IPS DF 6.9 (cell line): ENCODE measurements around the gene UNC45A.

Source experiments
- DNase-seq: peaks from one replicate; pipeline ENCODE4 v3.0.0-alpha.2; 2013; ENCODE audit warnings: low read depth, low spot score
- H3K27ac ChIP-seq: one replicate; pipeline ENCODE4 v1.5.1; 2013; ENCODE audit warnings: low read length, control low read depth
- H3K27me3 ChIP-seq: 2 replicates; pipeline ENCODE4 v1.6.1; 2013; ENCODE audit warnings: mild to moderate bottlenecking, low read length; ENCODE audit not compliant: control insufficient read depth, insufficient read depth
- H3K36me3 ChIP-seq: 2 replicates; pipeline ENCODE4 v1.6.1; 2013; ENCODE audit warnings: low read length; ENCODE audit not compliant: control insufficient read depth, insufficient read depth
- H3K4me1 ChIP-seq: 2 replicates; pipeline ENCODE4 v1.6.1; 2013; ENCODE audit warnings: low read length; ENCODE audit not compliant: control insufficient read depth, insufficient read depth
- H3K4me3 ChIP-seq: 2 replicates; pipeline ENCODE4 v1.5.1; 2013; ENCODE audit warnings: mild to moderate bottlenecking, low read length
- H3K9me3 ChIP-seq: 2 replicates; pipeline ENCODE4 v1.6.1; 2013; ENCODE audit warnings: low read length, inconsistent platforms; ENCODE audit not compliant: control insufficient read depth, insufficient read depth
- WGBS: extraction: QIAGEN DNeasy Blood & Tissue Kit; methylation state at CpG from one replicate; pipeline ENCODE4 v1.1.7; 2013; ENCODE audit warnings: mixed read lengths, missing lambda C conversion rate; ENCODE audit not compliant: insufficient read length, insufficient coverage; 5-methylcytosine and 5-hydroxymethylcytosine counted together

UNC45A gene

DNA sequence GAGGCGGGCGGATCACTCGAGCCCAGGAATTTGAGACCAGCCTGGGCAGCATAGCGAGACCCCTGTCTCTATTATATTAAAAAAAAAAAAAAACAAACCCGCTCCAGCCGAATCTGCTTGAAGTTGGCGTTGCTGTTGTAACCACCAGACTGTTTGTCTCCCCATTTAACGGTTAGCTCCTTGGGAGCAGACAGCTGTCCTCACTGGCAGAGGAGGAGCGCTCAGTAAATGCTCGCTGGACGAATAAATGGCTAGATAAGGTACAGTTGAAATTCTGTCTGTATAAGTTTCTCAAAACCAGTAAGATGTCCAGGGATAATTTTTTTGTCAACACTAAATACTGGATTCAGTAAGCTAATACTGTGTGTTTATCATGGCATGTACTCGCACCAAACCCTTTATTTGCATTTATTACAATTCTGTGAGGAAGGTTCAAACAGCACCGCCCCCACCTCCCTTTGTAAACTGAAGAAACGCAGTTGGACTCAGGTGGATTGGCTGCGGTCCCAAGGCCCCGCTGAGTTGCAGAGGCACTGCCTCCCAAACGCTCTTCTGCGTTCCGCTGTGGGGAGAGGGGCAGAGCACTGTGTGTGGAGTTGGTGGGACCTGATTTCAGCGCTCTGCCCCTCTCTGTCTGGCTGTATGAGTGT lies 20.7 kb downstream of the UNC45A start:
- no CpG with 5 or more reads among the region's 20 CpGs for WGBS
- peaks cover 6% of the 10 kb centered on the region for H3K4me1 ChIP-seq
- peaks cover 12% of the 10 kb centered on the region for H3K36me3 ChIP-seq
- H3K4me3 ChIP-seq = no peak overlapping the region; the same call in 1 of the 2 replicates
- H3K9me3 ChIP-seq = no peaks in the 10 kb centered on the region
- H3K27ac ChIP-seq = no peak overlapping the region
- no peaks in the 10 kb centered on the region for H3K27me3 ChIP-seq
- DNase-seq = no peak

DNA sequence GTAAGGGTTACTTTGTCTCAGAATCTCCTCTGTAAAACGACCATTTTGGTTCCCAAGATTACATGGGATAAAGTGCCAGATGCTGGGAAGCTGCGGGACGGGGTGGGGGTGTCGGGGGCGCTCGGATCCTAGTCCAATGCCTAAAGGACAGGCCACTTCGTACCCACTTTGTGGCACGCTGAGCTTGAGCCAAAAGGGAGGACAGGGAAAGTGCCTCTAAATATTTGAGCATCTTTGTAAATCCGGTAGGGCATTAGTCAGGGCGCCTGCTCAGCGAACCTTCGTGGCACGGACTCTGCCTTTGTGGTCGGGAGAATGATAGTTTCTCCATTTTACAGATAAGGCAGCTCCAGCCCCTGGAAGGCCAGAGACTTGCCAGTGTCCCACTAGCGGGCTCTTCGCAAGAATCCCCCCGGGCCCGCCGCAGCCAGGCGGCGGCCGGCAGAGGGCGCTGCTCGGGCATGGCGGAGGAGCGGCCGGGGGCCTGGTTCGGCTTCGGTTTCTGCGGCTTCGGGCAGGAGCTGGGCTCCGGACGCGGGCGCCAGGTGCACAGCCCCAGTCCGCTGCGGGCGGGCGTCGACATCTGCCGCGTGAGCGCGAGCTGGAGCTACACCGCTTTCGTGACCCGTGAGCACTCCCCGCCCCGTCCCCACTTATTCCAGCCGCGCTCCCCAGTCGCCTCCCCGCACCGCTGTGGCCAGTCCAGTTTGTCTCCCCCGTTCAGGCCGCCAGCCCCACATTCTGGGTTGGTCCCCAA lies 21.4 kb downstream of the UNC45A start:
- peaks cover 12% of the 10 kb centered on the region for H3K36me3 ChIP-seq
- H3K4me1 ChIP-seq = peaks cover 6% of the 10 kb centered on the region
- H3K9me3 ChIP-seq = no peaks in the 10 kb centered on the region
- H3K27ac ChIP-seq = no peak overlapping the region
- H3K4me3 ChIP-seq = peak overlapping the region; percentile 69
- no CpG with 5 or more reads among the region's 56 CpGs for WGBS
- no peak for DNase-seq
- H3K27me3 ChIP-seq = no peaks in the 10 kb centered on the region

GRCh38 chr15:90957031-90957790 lies 22.1 kb downstream of the UNC45A start:
- peaks cover 6% of the 10 kb centered on the region for H3K4me1 ChIP-seq
- no peaks in the 10 kb centered on the region for H3K9me3 ChIP-seq
- H3K4me3 ChIP-seq = peak overlapping the region; percentile 69; the same call in 1 of the 2 replicates
- DNase-seq = no peak
- H3K27ac ChIP-seq = no peak overlapping the region
- peaks cover 12% of the 10 kb centered on the region for H3K36me3 ChIP-seq
- H3K27me3 ChIP-seq = no peaks in the 10 kb centered on the region
- no CpG with 5 or more reads among the region's 63 CpGs for WGBS

DNA sequence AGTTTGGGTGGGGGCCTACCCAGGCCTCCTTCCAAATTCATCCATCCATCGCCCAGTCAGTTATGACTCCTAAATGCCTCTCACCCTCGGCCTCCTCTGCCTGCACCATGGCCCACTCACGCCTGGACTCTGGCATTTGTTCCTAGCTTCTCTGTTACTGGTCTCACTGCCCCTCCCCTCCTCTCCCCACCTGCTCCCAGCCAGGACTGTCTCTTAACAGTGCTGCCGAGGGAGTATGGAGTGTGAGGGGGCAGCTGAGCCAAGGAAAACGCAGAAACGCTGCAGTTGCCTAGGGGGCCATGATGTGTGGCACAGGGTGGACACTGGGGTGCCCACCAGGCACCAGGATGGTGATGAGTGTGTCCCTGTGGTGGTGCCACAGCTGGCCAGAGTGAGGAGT lies 22.7 kb downstream of the UNC45A start:
- no peak overlapping the region for H3K4me3 ChIP-seq

GRCh38 chr15:90959028-90959595 lies 24.0 kb downstream of the UNC45A start:
- Histone ChIP-seq H3K4me1 (peaks cover 6% of the 10 kb centered on the region), H3K27me3 (no peaks in the 10 kb centered on the region), H3K4me3 (no peak overlapping the region), H3K36me3 (peaks cover 4% of the 10 kb centered on the region; the same call in 1 of the 2 replicates), H3K9me3 (no peaks in the 10 kb centered on the region), H3K27ac (no peak overlapping the region)
- DNase-seq = no peak
- no CpG with 5 or more reads among the region's 8 CpGs for WGBS

More for the DNA sequence above, 22.7 kb downstream of the UNC45A start:
- Histone ChIP-seq H3K27me3 (no peaks in the 10 kb centered on the region), H3K9me3 (no peaks in the 10 kb centered on the region), H3K27ac (no peak overlapping the region), H3K36me3 (peaks cover 11% of the 10 kb centered on the region), H3K4me1 (peaks cover 6% of the 10 kb centered on the region)
- no CpG with 5 or more reads among the region's 6 CpGs for WGBS
- DNase-seq = no peak

DNA sequence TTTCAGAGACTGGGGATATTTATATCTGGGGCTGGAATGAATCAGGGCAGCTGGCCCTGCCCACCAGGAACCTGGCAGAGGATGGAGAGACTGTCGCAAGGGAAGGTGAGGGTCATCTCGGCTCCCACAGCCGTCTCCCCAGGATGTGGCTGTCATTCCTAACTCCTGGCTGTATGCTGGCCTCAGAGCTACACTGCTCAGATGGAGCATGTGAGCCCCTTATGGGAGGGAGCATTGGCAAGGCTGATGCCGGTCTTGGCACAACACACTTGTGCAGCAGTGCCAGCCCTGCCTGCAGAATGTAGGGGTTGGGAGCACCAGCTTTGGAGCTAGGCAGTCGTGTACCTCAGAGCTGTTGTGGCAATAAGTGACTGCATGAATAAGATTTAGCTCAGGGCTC lies 24.8 kb downstream of the UNC45A start:
- Histone ChIP-seq H3K27ac (no peak overlapping the region), H3K27me3 (no peaks in the 10 kb centered on the region), H3K4me3 (no peak overlapping the region), H3K4me1 (peaks cover 6% of the 10 kb centered on the region), H3K36me3 (peaks cover 4% of the 10 kb centered on the region; the same call in 1 of the 2 replicates), H3K9me3 (no peaks in the 10 kb centered on the region)
- no CpG with 5 or more reads among the region's 5 CpGs for WGBS
- DNase-seq = no peak

DNA sequence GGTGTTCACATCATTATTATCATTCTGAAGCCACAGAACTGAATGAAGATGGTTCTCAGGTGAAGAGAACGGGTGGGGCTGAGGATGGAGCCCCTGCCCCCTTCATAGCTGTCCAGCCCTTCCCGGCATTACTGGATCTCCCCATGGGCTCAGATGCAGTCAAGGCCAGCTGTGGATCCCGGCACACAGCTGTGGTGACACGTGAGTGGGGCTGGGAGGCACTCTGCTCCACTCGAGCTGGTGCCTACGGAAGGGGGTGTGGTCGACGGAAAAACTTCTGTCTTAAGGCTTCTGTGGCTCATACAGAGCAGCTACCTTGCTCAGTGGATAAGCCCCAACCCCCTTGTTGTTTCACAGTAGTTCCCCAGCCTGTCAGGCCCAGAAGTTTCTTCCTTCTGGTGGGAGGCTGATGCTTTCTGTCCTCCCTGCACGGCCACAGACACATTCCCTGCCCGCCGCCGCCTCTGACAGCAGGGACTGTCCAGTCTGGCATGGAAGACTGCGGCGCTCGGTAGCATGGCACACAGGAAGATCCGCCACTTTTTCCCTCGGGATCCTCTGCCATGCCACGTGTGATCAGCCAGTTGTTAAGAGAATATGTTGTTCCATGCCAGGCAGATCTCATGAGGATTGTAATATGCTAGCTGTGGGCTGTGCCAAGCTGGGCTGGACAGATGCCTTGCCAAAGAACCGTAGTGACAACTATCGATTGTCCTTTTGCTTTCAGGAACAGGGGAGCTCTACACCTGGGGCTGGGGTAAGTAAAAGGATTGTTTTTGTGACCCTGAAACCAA lies 25.4 kb downstream of the UNC45A start:
- no peak overlapping the region for H3K27ac ChIP-seq
- no peaks in the 10 kb centered on the region for H3K9me3 ChIP-seq
- no peak for DNase-seq
- peaks cover 6% of the 10 kb centered on the region for H3K4me1 ChIP-seq
- WGBS = no CpG with 5 or more reads among the region's 20 CpGs
- H3K27me3 ChIP-seq = no peaks in the 10 kb centered on the region
- no peak overlapping the region for H3K4me3 ChIP-seq
- H3K36me3 ChIP-seq = peaks cover 4% of the 10 kb centered on the region; the same call in 1 of the 2 replicates

DNA sequence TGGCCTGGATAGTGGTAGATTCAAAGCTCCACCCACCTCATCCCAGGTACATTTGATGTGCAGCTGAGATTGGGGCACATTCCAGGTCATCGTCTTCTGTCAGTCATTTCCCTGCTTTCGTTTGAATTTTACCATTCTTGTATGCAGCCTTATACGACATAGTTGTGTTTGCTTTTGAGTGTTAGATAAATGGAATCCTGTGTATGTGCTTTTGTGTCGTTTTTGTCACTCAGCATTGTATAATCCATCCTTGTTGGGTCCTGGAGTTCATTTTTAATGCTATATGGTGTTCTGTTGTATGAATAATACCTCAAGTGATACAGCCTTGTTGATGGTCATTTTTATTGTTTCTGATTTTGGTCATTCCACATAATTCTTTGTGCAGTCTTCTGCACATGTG lies 26.9 kb downstream of the UNC45A start:
- Histone ChIP-seq H3K27ac (no peak overlapping the region), H3K4me3 (no peak overlapping the region), H3K27me3 (no peaks in the 10 kb centered on the region), H3K9me3 (no peaks in the 10 kb centered on the region), H3K4me1 (peaks cover 4% of the 10 kb centered on the region), H3K36me3 (peaks cover 11% of the 10 kb centered on the region)
- DNase-seq = no peak
- WGBS = no CpG with 5 or more reads among the region's 4 CpGs

DNA sequence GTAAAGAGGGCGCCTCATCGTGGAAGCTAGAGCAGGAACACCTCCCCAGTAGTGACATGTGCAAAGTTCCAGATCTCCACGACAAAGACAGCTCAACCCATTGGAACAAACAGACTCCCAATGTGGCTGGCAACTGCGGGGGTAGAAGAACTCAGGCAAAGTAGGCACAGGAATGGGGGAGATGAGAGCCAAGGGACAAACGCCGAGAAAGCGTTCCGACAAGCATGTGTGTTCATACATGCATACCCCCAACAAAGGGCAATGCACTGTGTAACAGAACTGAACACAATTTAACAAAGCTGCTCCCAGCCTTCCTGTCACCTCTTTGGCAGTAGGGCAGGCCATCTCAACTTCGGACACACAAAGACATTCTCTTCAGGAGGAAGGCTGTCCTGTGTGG lies 31.2 kb downstream of the UNC45A start:
- Histone ChIP-seq H3K36me3 (peaks cover 39% of the 10 kb centered on the region), H3K27ac (no peak overlapping the region), H3K4me3 (no peak overlapping the region), H3K9me3 (no peaks in the 10 kb centered on the region), H3K27me3 (no peaks in the 10 kb centered on the region), H3K4me1 (no peaks in the 10 kb centered on the region)
- no peak for DNase-seq
- WGBS = no CpG with 5 or more reads among the region's 9 CpGs
